Kidney epithelial cell (primary cell): Measurements from ENCODE around the gene CENPP. TPM values are rescaled to one million over a fixed set of nuclear protein-coding genes. Genes with fewer than 3 reads are reported as not detected.

ENCODE experiments used
- DNase-seq: peaks from one replicate; pipeline ENCODE4 v3.0.0-alpha.2; 2010; ENCODE audit warnings: low read depth
- H3K27me3 ChIP-seq: 2 replicates; pipeline ENCODE4 v1.6.0; 2011; ENCODE audit warnings: low read length; ENCODE audit not compliant: control insufficient read depth, insufficient read depth
- H3K36me3 ChIP-seq: 2 replicates; pipeline ENCODE4 v1.5.1; 2011; ENCODE audit warnings: low read length; ENCODE audit not compliant: control insufficient read depth, insufficient read depth
- H3K4me3 ChIP-seq: 2 replicates; pipeline ENCODE4 v1.5.1; 2011; ENCODE audit warnings: low read depth, mild to moderate bottlenecking, control low read depth, low read length
- CTCF ChIP-seq: IDR thresholded peaks from 2 replicates; pipeline ENCODE4 v1.5.1; 2011; ENCODE audit warnings: mild to moderate bottlenecking, moderate library complexity, low read length, control low read depth, inconsistent platforms; ENCODE audit not compliant: insufficient read depth, poor library complexity, severe bottlenecking
- total RNA-seq: library from RNA; depleted of rRNA; stranded (reverse); fragments of >200 nt; gene quantifications from 2 replicates; pipeline ENCODE4 v1.2.3, GENCODE V29; 2015

Gene CENPP
- total RNA-seq, 1 donor from 2014 or later = 1.4 TPM

- no peak overlapping the region for H3K4me3 ChIP-seq
- no peak for TF ChIP-seq CTCF
- DNase-seq = no peak
- H3K27me3 ChIP-seq = no peaks in the 10 kb centered on the region
- H3K36me3 ChIP-seq = no peaks in the 10 kb centered on the region
These were observed 190.8 kb downstream of the CENPP start for GRCh38 chr9:92516521-92516920.

GRCh38 chr9:92517046-92517445, 191.3 kb downstream of the CENPP start:
- TF ChIP-seq CTCF = no peak
- Histone ChIP-seq H3K27me3 (no peaks in the 10 kb centered on the region), H3K36me3 (no peaks in the 10 kb centered on the region), H3K4me3 (no peak overlapping the region)
- DNase-seq = no peak

- DNase-seq = no peak
- Histone ChIP-seq H3K36me3 (no peaks in the 10 kb centered on the region), H3K4me3 (no peak overlapping the region), H3K27me3 (no peaks in the 10 kb centered on the region)
- no peak for TF ChIP-seq CTCF
These were observed 192.4 kb downstream of the CENPP start for GRCh38 chr9:92518199-92518598.

GRCh38 chr9:92520837-92521236, 195.1 kb downstream of the CENPP start:
- Histone ChIP-seq H3K36me3 (no peaks in the 10 kb centered on the region), H3K4me3 (no peak overlapping the region), H3K27me3 (no peaks in the 10 kb centered on the region)
- TF ChIP-seq CTCF = no peak
- DNase-seq = no peak

- Histone ChIP-seq H3K27me3 (no peaks in the 10 kb centered on the region), H3K36me3 (no peaks in the 10 kb centered on the region), H3K4me3 (no peak overlapping the region)
- TF ChIP-seq CTCF = no peak
- DNase-seq = no peak
These were observed 197.5 kb downstream of the CENPP start for GRCh38 chr9:92522983-92523970.

GRCh38 chr9:92524881-92525280, 199.1 kb downstream of the CENPP start:
- Histone ChIP-seq H3K27me3 (no peaks in the 10 kb centered on the region), H3K4me3 (no peak overlapping the region), H3K36me3 (no peaks in the 10 kb centered on the region)
- no peak for TF ChIP-seq CTCF
- no peak for DNase-seq
